ENCODE measurements around the gene VDAC1. TPM values are rescaled to one million over a fixed set of nuclear protein-coding genes. Genes with fewer than 3 reads are reported as not detected.

Gene VDAC1
- total and polyA plus RNA-seq, 2 of the 8 experiments (the other 6 are each of a cell fraction or from before 2014, with no cell fraction given) = 111 to 301 TPM

- no peak overlapping the region for H3K56ac ChIP-seq (replicated peaks; ENCODE audit: insufficient read length, low read depth, low read length)
- no peaks in the 10 kb centered on the region for H3K27me3 ChIP-seq (replicated peaks in 1 of 4; ENCODE audit: control insufficient read depth in 3 of 4, extremely low read depth in 1 of 4, insufficient read depth in 3 of 4, low read length in 3 of 4)
- no peak overlapping the region for H3K14ac ChIP-seq (ENCODE audit: insufficient read length)
- no peaks in the 10 kb centered on the region for H3K23me2 ChIP-seq (ENCODE audit: low read depth, low read length)
- H4K20me1 ChIP-seq (replicated peaks in 1 of 2; ENCODE audit: control insufficient read depth in 1 of 2, insufficient read depth in 2 of 2, low read length in 2 of 2) = peaks cover 36 to 46% of the 10 kb centered on the region in 2 experiments
- no peak for FAIRE-seq
- no peak overlapping the region for H2BK12ac ChIP-seq (ENCODE audit: low read depth, low read length)
- peaks cover 20% of the 10 kb centered on the region for H3K79me1 ChIP-seq (ENCODE audit: low read depth, low read length)
- no peak overlapping the region for H2AK5ac ChIP-seq (ENCODE audit: low read depth, low read length)
- no peak overlapping the region for H2BK20ac ChIP-seq (ENCODE audit: low read length)
- H3K9ac ChIP-seq (replicated peaks in 1 of 4; ENCODE audit: extremely low read depth in 1 of 4, low read depth in 3 of 4, low read length in 3 of 4) = no peak overlapping the region
- H2BK120ac ChIP-seq (replicated peaks; ENCODE audit: low read depth, low read length) = no peak overlapping the region
- no peak overlapping the region for H2AFZ ChIP-seq (ENCODE audit: low read length)
- no peak overlapping the region for H4K5ac ChIP-seq (ENCODE audit: insufficient read length, low read depth, low read length)
- no peaks in the 10 kb centered on the region for H3K9me3 ChIP-seq (ENCODE audit: insufficient read depth in 2 of 2, low read depth in 1 of 2, low read length in 1 of 2)
- no peak overlapping the region for H4K91ac ChIP-seq (replicated peaks; ENCODE audit: insufficient read length, low read length)
- CTCF ChIA-PET (ENCODE audit: partially characterized antibody) = interaction anchor here (1.8 to 1.9 kb wide), 2 partner anchors 8 to 11 kb away, joined by 5 to 7 read pairs; no protein-coding TSS in a partner anchor
- H4K8ac ChIP-seq (ENCODE audit: extremely low read depth, insufficient read depth, low read length) = no peak overlapping the region
- no peak for DNase-seq (ENCODE audit: low read depth in 1 of 2, low spot score in 2 of 2)
- no peak overlapping the region for H3K4ac ChIP-seq (replicated peaks; ENCODE audit: insufficient read length, low read depth, low read length)
- no peak overlapping the region for H2BK15ac ChIP-seq (ENCODE audit: low read length)
- H3K4me2 ChIP-seq (ENCODE audit: insufficient read depth in 1 of 2, low read depth in 2 of 2, low read length in 2 of 2) = no peak overlapping the region
- H3K4me1 ChIP-seq (replicated peaks in 1 of 4; ENCODE audit: control insufficient read depth in 3 of 4, insufficient read depth in 4 of 4, low read length in 3 of 4) = peaks cover 5 to 16% (median 11%) of the 10 kb centered on the region in 4 experiments
- 95% methylated on average over 5 of the region's 5 CpGs; no CpG with 5 or more reads in 1 of the 2 experiments for WGBS, 2 experiments (ENCODE audit: extremely low coverage in 1 of 2, insufficient coverage in 1 of 2, insufficient read length in 1 of 2, insufficient replicate concordance in 2 of 2, low coverage in 1 of 2, low lambda C conversion rate in 2 of 2, missing lambda C conversion rate in 1 of 2)
- H3K27ac ChIP-seq (ENCODE audit: low read depth, low read length) = no peak overlapping the region
- H2BK5ac ChIP-seq (ENCODE audit: low read depth, low read length) = no peak overlapping the region
- H3K4me3 ChIP-seq (ENCODE audit: extremely low read depth in 1 of 4, insufficient read depth in 2 of 4, low read depth in 3 of 4, low read length in 4 of 4) = no peak overlapping the region
- peaks cover 39 to 73% of the 10 kb centered on the region in 2 experiments for H3K79me2 ChIP-seq (ENCODE audit: control insufficient read depth in 1 of 2, insufficient read depth in 2 of 2, low read length in 2 of 2)
- no peak overlapping the region for H3K23ac ChIP-seq (ENCODE audit: insufficient read length)
- POLR2A ChIA-PET (ENCODE audit: partially characterized antibody) = no interaction called here
- H3K36me3 ChIP-seq (ENCODE audit: control insufficient read depth in 2 of 4, insufficient read depth in 4 of 4, low read length in 3 of 4) = peaks cover 17 to 41% (median 31%) of the 10 kb centered on the region in 4 experiments
- TF ChIP-seq NRF1 (IDR thresholded peaks at IDR 0.05; ENCODE audit: low read depth, low read length) (no peak), JUND (IDR thresholded peaks at IDR 0.05; ENCODE audit: low read length) (no peak), YY1 (IDR thresholded peaks at IDR 0.05; ENCODE audit: low read depth, low read length) (no peak)
- H3K18ac ChIP-seq (ENCODE audit: extremely low read depth, low read length) = no peak overlapping the region
These were observed 13.4 kb downstream of the VDAC1 start for GRCh38 chr5:133991171-133991910.

All from H1 (cell line).